NCI-H526 (cell line): ENCODE measurements around the gene MOB1A.

ENCODE experiments used
- DNase-seq, 2 experiments: peaks; one replicate each; lab custom pipeline; 2025; lab: John Stamatoyannopoulos, UW

The MOB1A gene

DNA sequence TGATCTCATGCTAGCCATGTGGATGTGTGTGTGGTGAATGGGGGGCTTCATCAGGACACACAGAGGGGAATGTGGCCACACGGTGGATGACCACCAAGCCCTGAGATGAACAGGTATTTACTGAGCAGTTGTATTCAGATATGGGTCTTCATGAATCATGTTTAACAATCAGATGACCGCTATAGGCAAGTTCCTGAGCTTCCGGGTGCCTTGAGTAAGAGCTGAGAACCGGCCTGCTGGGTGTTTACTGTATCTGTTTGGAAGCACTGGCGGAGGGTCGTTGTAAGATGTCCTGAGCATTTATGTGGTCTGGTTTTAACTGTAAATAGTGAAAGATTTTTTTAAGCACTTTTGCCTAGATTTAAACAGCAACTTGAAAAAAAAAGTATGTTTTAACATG is 74.9 kb downstream of the MOB1A start:
- DNase-seq: no peak
